K562 (cell line): ENCODE measurements around the gene TUT1. TPM values are rescaled to one million over a fixed set of nuclear protein-coding genes. Genes with fewer than 3 reads are reported as not detected.

ENCODE experiments used
- BRD9 ChIP-seq: fragments of 450-650 bp; IDR thresholded peaks from 2 replicates; pipeline ENCODE4 v1.6.1; 2018; ENCODE audit warnings: low read depth; ENCODE audit not compliant: partially characterized antibody
- CBFA2T2 ChIP-seq: fragments of 450-650 bp; conservative IDR thresholded peaks from 2 replicates; pipeline ENCODE4 v1.6.1; 2017; ENCODE audit warnings: mild to moderate bottlenecking
- CTCF ChIP-seq, 3 experiments: IDR thresholded peaks in 2 of 3; conservative IDR thresholded peaks in 1 of 3; 2 replicates each; pipeline ENCODE4 v1.5.1; 2011 to 2012; ENCODE audit warnings: low read length in 3 of 3, mild to moderate bottlenecking in 3 of 3, control low read depth in 2 of 3, improper control_type of control experiment in 1 of 3, inconsistent platforms in 1 of 3, low read depth in 1 of 3, mixed read lengths in 1 of 3, moderate library complexity in 1 of 3; ENCODE audit not compliant: insufficient read depth in 2 of 3
- E2F1 ChIP-seq: sonication (generic); formaldehyde crosslinking; IDR thresholded peaks from 2 replicates; pipeline ENCODE4 v1.8.1; 2023; ENCODE audit warnings: mild to moderate bottlenecking, missing genetic modification reagents, moderate library complexity
- EGR1 ChIP-seq: fragments of 450-650 bp; conservative IDR thresholded peaks from 2 replicates; pipeline ENCODE4 v1.6.1; 2017; ENCODE audit warnings: mild to moderate bottlenecking
- FUS ChIP-seq: fragments of 200-400 bp; formaldehyde crosslinking; optimal IDR thresholded peaks from 2 replicates; pipeline ENCODE3; 2017; ENCODE audit warnings: low read depth, low read length
- IRF1 ChIP-seq: sonication (generic); formaldehyde crosslinking; IDR thresholded peaks from 2 replicates; pipeline ENCODE4 v1.8.0; 2022; ENCODE audit warnings: missing genetic modification reagents, mild to moderate bottlenecking, borderline replicate concordance
- MBD1 ChIP-seq: fragments of 250-450 bp; sonication (Bioruptor Pico); IDR thresholded peaks from 2 replicates; pipeline ENCODE4 v1.8.0; 2022; ENCODE audit warnings: inconsistent platforms
- NR2C1 ChIP-seq, 2 experiments: fragments of 450-650 bp; IDR thresholded peaks; 2 replicates each; pipeline ENCODE4 v1.6.1; 2017; ENCODE audit warnings: mild to moderate bottlenecking in 2 of 2, antibody characterized with exemption in 1 of 2, inconsistent platforms in 1 of 2, missing compliant biosample characterization in 1 of 2, missing genetic modification characterization in 1 of 2
- RBBP5 ChIP-seq: fragments of 200-600 bp; sonication (generic); IDR thresholded peaks from 2 replicates; pipeline ENCODE4 v1.6.1; 2012; ENCODE audit warnings: borderline replicate concordance, mild to moderate bottlenecking, low read length, control low read depth, inconsistent platforms; ENCODE audit not compliant: insufficient read depth, poor library complexity, severe bottlenecking
- TEAD2 ChIP-seq: fragments of 450-650 bp; IDR thresholded peaks from 2 replicates; pipeline ENCODE4 v1.6.1; 2016; ENCODE audit warnings: missing genetic modification characterization, control low read depth, missing compliant biosample characterization
- ZBTB1 ChIP-seq: sonication (generic); formaldehyde crosslinking; IDR thresholded peaks from 2 replicates; pipeline ENCODE4 v1.8.1; 2023; ENCODE audit warnings: missing genetic modification reagents, low read depth, mild to moderate bottlenecking, borderline replicate concordance
- ZFP36 ChIP-seq: fragments of 150-350 bp; IDR thresholded peaks from 2 replicates; pipeline ENCODE4 v1.6.1; 2018; ENCODE audit warnings: low read length, low read depth; ENCODE audit not compliant: partially characterized antibody
- ZNF253 ChIP-seq: fragments of 250-450 bp; sonication (Bioruptor Pico); conservative IDR thresholded peaks from 2 replicates; pipeline ENCODE4 v1.6.1; 2021; ENCODE audit warnings: mild to moderate bottlenecking
- ZNF408 ChIP-seq: fragments of 250-450 bp; sonication (Bioruptor Pico); IDR thresholded peaks from 2 replicates; pipeline ENCODE4 v1.4.0; 2020; ENCODE audit warnings: low read depth, mild to moderate bottlenecking, moderate library complexity
- polyA plus RNA-seq, 8 experiments: library from polyadenylated mRNA; depleted of rRNA in 4 of 8; stranded (reverse) in 5 of 8; unstranded in 3 of 8; fragments of >200 nt; fragmentation: Nextera tagmentation in 2 of 8; fragmentation: Illumina TruSeq in 1 of 8; extraction: Ambion mirVana in 2 of 8; extraction: Trizol in 1 of 8; gene quantifications; 2 replicates each; pipeline versions ENCODE4 v1.2.1 to v1.2.3, GENCODE V29; 2011 to 2014; ENCODE audit warnings: inconsistent platforms in 1 of 8, missing spikeins in 1 of 8
- total RNA-seq, 7 experiments: library from RNA; depleted of rRNA in 6 of 7; stranded (reverse); fragments of >200 nt in 6 of 7; fragmentation: Illumina TruSeq in 2 of 7; extraction: Trizol in 2 of 7; gene quantifications; 2 replicates each; pipeline versions ENCODE4 v1.2.1 to v1.2.3, GENCODE V29; 2011 to 2021; ENCODE audit warnings: low replicate concordance in 1 of 7

The TUT1 gene
- total and polyA plus RNA-seq, 9 of the 15 experiments (the other 6 are each of a cell fraction or from before 2014, with no cell fraction given), result 0.66 to 44.3 (median 15.7) TPM

GRCh38 chr11:62545437-62546243, 45.7 kb downstream of the TUT1 start (continued):
- TF ChIP-seq ZBTB1 (CRISPR knock-in tag) (0 out of 2 replicates have a peak, but pooled peaks have one; percentile 15), TEAD2 (0 out of 2 replicates have a peak, but pooled peaks have one; percentile 37), NR2C1 (IDR thresholded peaks at IDR 0.05) (no peak), NR2C1 (tag; IDR thresholded peaks at IDR 0.05) (no peak), MBD1 (CRISPR knock-in tag) (no peak), CTCF (IDR thresholded peaks at IDR 0.05 in 2 of 3, conservative IDR thresholded peaks at IDR 0.05 in 1 of 3; ENCODE audit: insufficient read depth in 2 of 3, low read depth in 1 of 3, low read length in 3 of 3) (peak; percentile 10 to 31 (median 18); a peak in 2 of 6 replicates), EGR1 (peak; percentile 100), E2F1 (CRISPR knock-in tag) (no peak), BRD9 (no peak), RBBP5 (peak; percentile 68), ZFP36 (peak; percentile 6), IRF1 (CRISPR knock-in tag) (0 out of 2 replicates have a peak, but pooled peaks have one; percentile 36), ZNF253 (CRISPR knock-in tag) (no peak), FUS (no peak), ZNF408 (CRISPR knock-in tag) (no peak), CBFA2T2 (0 out of 2 replicates have a peak, but pooled peaks have one; percentile 15)
